Stimulated activated CD4-positive, alpha-beta T cell treated with anti-CD3 and anti-CD28 coated beads, TNF-alpha, amount 100 ng/mL, for 24 hours (primary cell): ENCODE results near the gene SIX3.

Experiments
- DNase-seq, 3 experiments: peaks; one replicate each; pipeline ENCODE4 v3.0.0-alpha.2; 2020; ENCODE audit warnings: low read depth in 3 of 3

Gene SIX3

GRCh38 chr2:44931198-44931780 lies 10.2 kb upstream of the SIX3 start:
- no peak for DNase-seq

- DNase-seq = no peak
These were observed 9.4 kb upstream of the SIX3 start for GRCh38 chr2:44932079-44932478.

- no peak for DNase-seq
These were observed 8.7 kb upstream of the SIX3 start for GRCh38 chr2:44932564-44933392.

- DNase-seq = no peak
These were observed 8.0 kb upstream of the SIX3 start for GRCh38 chr2:44933434-44933951.

- DNase-seq = no peak
These were observed 7.2 kb upstream of the SIX3 start for GRCh38 chr2:44934038-44934982.

- DNase-seq = no peak
These were observed 6.3 kb upstream of the SIX3 start for GRCh38 chr2:44934983-44935728.

- no peak for DNase-seq
These were observed 5.8 kb upstream of the SIX3 start for GRCh38 chr2:44935729-44936098.

GRCh38 chr2:44936275-44936674 lies 5.2 kb upstream of the SIX3 start:
- DNase-seq = no peak

GRCh38 chr2:44936715-44937687 lies 4.5 kb upstream of the SIX3 start:
- DNase-seq = no peak

GRCh38 chr2:44937688-44938240 lies 3.7 kb upstream of the SIX3 start:
- peak in 1 of 3 experiments; percentile 45 for DNase-seq

- DNase-seq = no peak
These were observed 3.0 kb upstream of the SIX3 start for GRCh38 chr2:44938287-44939105.

- DNase-seq = no peak
These were observed 2.1 kb upstream of the SIX3 start for GRCh38 chr2:44939106-44940048.

- no peak for DNase-seq
These were observed 1.4 kb upstream of the SIX3 start for GRCh38 chr2:44940049-44940494.

- DNase-seq = no peak
These were observed 604 bp upstream of the SIX3 start for GRCh38 chr2:44940732-44941464.

- DNase-seq = no peak
These were observed 965 bp downstream of the SIX3 start for GRCh38 chr2:44942304-44943030.

GRCh38 chr2:44943031-44943692 lies 1.7 kb downstream of the SIX3 start:
- no peak for DNase-seq
